HG03280 (cell line): Measurements from ENCODE around the gene ZNF600.
"Not testable (repeated sequence)": the region's sequence is repeated elsewhere in the genome, so short reads cannot be mapped to it uniquely, and the experiment has no call there.

Experiments
- ATAC-seq: cut with Tn5 transposase; IDR thresholded peaks from one replicate; pipeline ENCODE4 v1.9.1; 2021; ENCODE audit warnings: mild to moderate bottlenecking, moderate library complexity; ENCODE audit not compliant: unreplicated experiment

ZNF600 gene

GRCh38 chr19:52742516-52742915 lies 44.1 kb downstream of the ZNF600 start:
- no peak for ATAC-seq

- ATAC-seq, result no peak
These were observed 44.6 kb downstream of the ZNF600 start for GRCh38 chr19:52741951-52742485.

- not testable (repeated sequence) for ATAC-seq
These were observed 45.2 kb downstream of the ZNF600 start for GRCh38 chr19:52741371-52741770.

GRCh38 chr19:52739576-52739975 lies 47.0 kb downstream of the ZNF600 start:
- ATAC-seq, result no peak

GRCh38 chr19:52735734-52736133 lies 50.9 kb downstream of the ZNF600 start:
- ATAC-seq, result no peak

GRCh38 chr19:52734893-52735661 lies 51.5 kb downstream of the ZNF600 start, which contains the start of gene ZNF611:
Gene ZNF611, minus strand, starts transcription at chr19:52735044. Its CDS starts 19,150 bp downstream, at chr19:52715894.
- ATAC-seq, result peak; percentile 93

- peak; percentile 33 for ATAC-seq
These were observed 52.2 kb downstream of the ZNF600 start for GRCh38 chr19:52734331-52734892.

- ATAC-seq, result not testable (repeated sequence)
These were observed 60.5 kb downstream of the ZNF600 start for GRCh38 chr19:52726051-52726450.

- no peak for ATAC-seq
These were observed 61.0 kb downstream of the ZNF600 start for GRCh38 chr19:52725528-52725961.

GRCh38 chr19:52724701-52725514 lies 61.7 kb downstream of the ZNF600 start:
- ATAC-seq, result no peak

- not testable (repeated sequence) for ATAC-seq
These were observed 62.5 kb downstream of the ZNF600 start for GRCh38 chr19:52723907-52724598.

GRCh38 chr19:52722062-52723003 lies 64.3 kb downstream of the ZNF600 start:
- ATAC-seq, result no peak

GRCh38 chr19:52720541-52720940 lies 66.0 kb downstream of the ZNF600 start:
- ATAC-seq, result not testable (repeated sequence)

- no peak for ATAC-seq
These were observed 70.1 kb downstream of the ZNF600 start for GRCh38 chr19:52716522-52716921.

GRCh38 chr19:52715902-52716301 lies 70.7 kb downstream of the ZNF600 start:
- ATAC-seq, result not testable (repeated sequence)

- not testable (repeated sequence) for ATAC-seq
These were observed 71.3 kb downstream of the ZNF600 start for GRCh38 chr19:52715330-52715729.
